Activated gamma-delta T cell treated with anti-CD3 and anti-CD28 coated beads, Interleukin-2, amount 50 U/mL, for 16 hours (primary cell): ENCODE results near the gene SH3GLB2.
"Not testable (repeated sequence)": the region's sequence is repeated elsewhere in the genome, so short reads cannot be mapped to it uniquely, and the experiment has no call there.

Experiments
- DNase-seq: peaks from one replicate; pipeline ENCODE4 v3.0.0-alpha.2; 2020; ENCODE audit warnings: low read depth

Gene SH3GLB2

GRCh38 chr9:129014608-129015007 lies 13.5 kb downstream of the SH3GLB2 start:
- DNase-seq: no peak

GRCh38 chr9:129014124-129014523 lies 14.0 kb downstream of the SH3GLB2 start:
- no peak for DNase-seq

GRCh38 chr9:129013674-129014073 lies 14.5 kb downstream of the SH3GLB2 start:
- DNase-seq: no peak

GRCh38 chr9:129012893-129013448 lies 15.2 kb downstream of the SH3GLB2 start:
- no peak for DNase-seq

GRCh38 chr9:129012343-129012742 lies 15.8 kb downstream of the SH3GLB2 start:
- no peak for DNase-seq

GRCh38 chr9:129011761-129012181 lies 16.4 kb downstream of the SH3GLB2 start:
- DNase-seq: no peak

GRCh38 chr9:129011170-129011569 lies 17.0 kb downstream of the SH3GLB2 start:
- no peak for DNase-seq

GRCh38 chr9:129010267-129010975 lies 17.7 kb downstream of the SH3GLB2 start:
- no peak for DNase-seq

GRCh38 chr9:129009584-129010141 lies 18.5 kb downstream of the SH3GLB2 start:
- no peak for DNase-seq

GRCh38 chr9:129008986-129009583 lies 19.0 kb downstream of the SH3GLB2 start:
- DNase-seq: no peak

GRCh38 chr9:129008469-129008965 lies 19.6 kb downstream of the SH3GLB2 start:
- no peak for DNase-seq

GRCh38 chr9:129007766-129008468 lies 20.2 kb downstream of the SH3GLB2 start:
- no peak for DNase-seq

GRCh38 chr9:129007035-129007765 lies 20.9 kb downstream of the SH3GLB2 start:
- no peak for DNase-seq

GRCh38 chr9:129006328-129007034 lies 21.6 kb downstream of the SH3GLB2 start:
- DNase-seq: peak; percentile 18

- no peak for DNase-seq
Measured at GRCh38 chr9:129005336-129005997, 22.7 kb downstream of the SH3GLB2 start.

GRCh38 chr9:129004173-129004572 lies 24.0 kb downstream of the SH3GLB2 start:
- DNase-seq: not testable (repeated sequence)

- DNase-seq: no peak
Measured at GRCh38 chr9:129002992-129003391, 25.1 kb downstream of the SH3GLB2 start.

- DNase-seq: no peak
Measured at GRCh38 chr9:129001504-129002325, 26.4 kb downstream of the SH3GLB2 start.

- no peak for DNase-seq
Measured at GRCh38 chr9:128999581-129000206, 28.4 kb downstream of the SH3GLB2 start.
